ENCODE data around the gene RAD51D. TPM values are rescaled to one million over a fixed set of nuclear protein-coding genes. Genes with fewer than 3 reads are reported as not detected.

The RAD51D gene
- total and polyA plus RNA-seq, 10 of the 15 experiments (the other 5 are each of a cell fraction or from before 2014, with no cell fraction given) = 2.6 to 29.3 (median 13.5) TPM

DNA sequence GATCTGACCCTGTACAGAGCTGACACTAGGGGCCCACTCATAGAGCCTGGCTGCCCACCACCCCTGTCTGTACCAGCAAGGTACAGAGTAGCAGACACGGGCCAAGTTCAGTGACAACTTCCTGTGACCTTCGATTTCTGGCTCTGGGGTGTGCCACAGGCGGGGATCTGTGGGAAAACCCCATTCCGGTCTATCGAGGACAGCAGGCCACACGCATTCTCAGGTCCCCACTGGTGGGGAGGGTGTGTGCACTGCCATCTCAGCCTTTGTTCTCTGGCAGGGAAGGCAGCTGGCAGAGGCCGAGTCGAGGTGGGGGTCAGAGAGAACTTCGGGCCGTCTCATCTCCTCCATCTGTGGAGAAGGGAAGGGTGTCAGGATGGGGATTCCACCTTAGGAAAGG, 12.4 kb upstream of the RAD51D start (continued):
- no peak for TF ChIP-seq EP300 (IDR thresholded peaks at IDR 0.05; ENCODE audit: borderline replicate concordance in 1 of 2, control insufficient read depth in 1 of 2, low read depth in 2 of 2, low read length in 2 of 2)
- no peak for TF ChIP-seq SIX5 (IDR thresholded peaks at IDR 0.05; ENCODE audit: low read depth, low read length, severe bottlenecking)

DNA sequence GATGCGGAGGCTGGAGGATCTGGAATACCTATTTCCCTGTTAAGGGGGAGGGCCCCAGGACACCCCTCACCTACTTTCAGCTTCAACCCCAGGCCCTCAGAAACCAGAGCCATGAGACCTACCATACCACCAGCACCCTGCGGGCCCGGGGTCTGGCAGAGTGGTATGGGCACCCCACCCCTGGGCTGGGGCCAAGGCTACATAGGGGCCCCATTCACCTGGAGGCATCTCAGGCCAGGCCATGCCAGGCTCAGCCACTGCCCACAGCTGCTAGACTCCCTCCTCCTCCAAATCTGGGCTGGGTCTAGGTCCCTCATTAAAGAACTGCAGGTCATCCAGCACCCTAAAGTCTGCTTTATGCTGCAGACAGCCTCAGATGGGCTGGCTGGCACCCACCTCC, 10.7 kb upstream of the RAD51D start:
- Histone ChIP-seq H3K4me2 (ENCODE audit: control insufficient read depth, insufficient read depth) (no peak overlapping the region), H3K9me3 (replicated peaks; ENCODE audit: control insufficient read depth, insufficient read depth, low read length) (no peaks in the 10 kb centered on the region), H3K79me2 (ENCODE audit: control insufficient read depth, insufficient read depth, low read length) (no peaks in the 10 kb centered on the region), H3K9ac (ENCODE audit: control insufficient read depth, insufficient read depth, low read length) (no peak overlapping the region), H3K27ac (ENCODE audit: control insufficient read depth, insufficient read depth) (no peak overlapping the region), H2AFZ (ENCODE audit: control insufficient read depth, low read depth, low read length) (no peak overlapping the region), H3K27me3 (replicated peaks in 1 of 2; ENCODE audit: control insufficient read depth in 2 of 2, insufficient read depth in 2 of 2, low read length in 1 of 2) (no peaks in the 10 kb centered on the region), H4K20me1 (ENCODE audit: control insufficient read depth, insufficient read depth) (no peaks in the 10 kb centered on the region), H3K4me3 (no peak overlapping the region), H3K4me1 (ENCODE audit: control insufficient read depth, insufficient read depth, low read length) (no peaks in the 10 kb centered on the region), H3K36me3 (ENCODE audit: control insufficient read depth in 2 of 2, insufficient read depth in 2 of 2, low read length in 1 of 2) (peaks cover 21 to 26% of the 10 kb centered on the region in 2 experiments)
- CTCF ChIA-PET = interaction anchor here (0.9 to 1.1 kb wide), 3 partner anchors 10 to 12 kb away, joined by 3 to 4 read pairs (median 4); partner anchors contain the start of gene RAD51D
- FAIRE-seq = no peak
- no peak for DNase-seq (ENCODE audit: low read depth, low spot score)
- POLR2A ChIA-PET = no interaction called here
- 100% methylated on average over 3 of the region's 3 CpGs for WGBS (ENCODE audit: insufficient coverage, insufficient replicate concordance, low lambda C conversion rate, missing lambda C conversion rate)
- SMC1A ChIA-PET (ENCODE audit: uncharacterized antibody, unreplicated experiment) = interaction anchor here (1.2 kb wide), 1 partner anchor 10 kb away, joined by 3 read pairs; the partner anchor contains the start of gene RAD51D
- in situ Hi-C loops (cut with MboI) = no loop called here
- BruUV-seq (replicated peaks) = no TSS peak
- intact Hi-C loops (cut with micrococcal nuclease; ENCODE audit: unreplicated experiment) = no loop called here
- ATAC-seq = no peak
- RAD21 ChIA-PET (ENCODE audit: unreplicated experiment) = no interaction called here
- TF ChIP-seq ZSCAN29 (IDR thresholded peaks at IDR 0.05) = no peak
- TF ChIP-seq POLR2A (IDR thresholded peaks at IDR 0.05; ENCODE audit: low read depth, low read length) = peak; percentile 48; the same call in 1 of the 2 replicates

DNA sequence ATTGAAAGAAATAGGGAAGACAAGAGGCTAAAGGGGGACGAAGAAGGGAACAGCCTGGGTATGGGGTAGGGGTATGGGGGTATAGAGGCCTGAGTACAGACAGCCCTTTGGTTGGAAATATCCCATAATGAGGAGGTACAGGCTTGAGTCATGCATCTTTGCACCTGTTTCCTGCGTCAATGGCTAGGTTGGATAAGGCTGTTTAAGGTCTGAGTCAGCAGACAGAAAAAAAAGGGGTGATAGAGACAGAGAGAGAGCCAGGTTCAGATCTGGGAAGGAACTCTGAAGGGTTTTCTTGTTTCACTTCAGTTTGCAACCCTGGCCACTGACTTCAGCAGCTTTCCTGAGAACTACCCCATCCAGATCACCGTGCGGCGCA, 10.3 kb upstream of the RAD51D start:
- RAD21 ChIA-PET (ENCODE audit: unreplicated experiment) = interaction anchor here (1.2 kb wide), 1 partner anchor 10 kb away, joined by 3 read pairs; no protein-coding TSS in a partner anchor
- no peak overlapping the region for H2AFZ ChIP-seq (ENCODE audit: control insufficient read depth, low read depth, low read length)
- POLR2A ChIA-PET = no interaction called here
- BruUV-seq (replicated peaks) = no TSS peak
- no peak overlapping the region for H3K4me2 ChIP-seq (ENCODE audit: control insufficient read depth, insufficient read depth)
- 99% methylated on average over 5 of the region's 5 CpGs for WGBS (ENCODE audit: insufficient coverage, insufficient replicate concordance, low lambda C conversion rate, missing lambda C conversion rate)
- no peak overlapping the region for H3K9ac ChIP-seq (ENCODE audit: control insufficient read depth, insufficient read depth, low read length)
- FAIRE-seq (no peak), ATAC-seq (no peak), DNase-seq (ENCODE audit: low read depth, low spot score) (no peak)
- SMC1A ChIA-PET (ENCODE audit: uncharacterized antibody, unreplicated experiment) = interaction anchor here (1.2 kb wide), 1 partner anchor 10 kb away, joined by 3 read pairs; the partner anchor contains the start of gene RAD51D
- H4K20me1 ChIP-seq (ENCODE audit: control insufficient read depth, insufficient read depth) = no peaks in the 10 kb centered on the region
- no peaks in the 10 kb centered on the region for H3K4me1 ChIP-seq (ENCODE audit: control insufficient read depth, insufficient read depth, low read length)
- TF ChIP-seq CBX3 (IDR thresholded peaks at IDR 0.05; ENCODE audit: borderline replicate concordance, low read depth) (no peak), ZNF207 (IDR thresholded peaks at IDR 0.05; ENCODE audit: borderline replicate concordance) (no peak), PAX8 (IDR thresholded peaks at IDR 0.05) (no peak)
- TF ChIP-seq, protein P1, sequence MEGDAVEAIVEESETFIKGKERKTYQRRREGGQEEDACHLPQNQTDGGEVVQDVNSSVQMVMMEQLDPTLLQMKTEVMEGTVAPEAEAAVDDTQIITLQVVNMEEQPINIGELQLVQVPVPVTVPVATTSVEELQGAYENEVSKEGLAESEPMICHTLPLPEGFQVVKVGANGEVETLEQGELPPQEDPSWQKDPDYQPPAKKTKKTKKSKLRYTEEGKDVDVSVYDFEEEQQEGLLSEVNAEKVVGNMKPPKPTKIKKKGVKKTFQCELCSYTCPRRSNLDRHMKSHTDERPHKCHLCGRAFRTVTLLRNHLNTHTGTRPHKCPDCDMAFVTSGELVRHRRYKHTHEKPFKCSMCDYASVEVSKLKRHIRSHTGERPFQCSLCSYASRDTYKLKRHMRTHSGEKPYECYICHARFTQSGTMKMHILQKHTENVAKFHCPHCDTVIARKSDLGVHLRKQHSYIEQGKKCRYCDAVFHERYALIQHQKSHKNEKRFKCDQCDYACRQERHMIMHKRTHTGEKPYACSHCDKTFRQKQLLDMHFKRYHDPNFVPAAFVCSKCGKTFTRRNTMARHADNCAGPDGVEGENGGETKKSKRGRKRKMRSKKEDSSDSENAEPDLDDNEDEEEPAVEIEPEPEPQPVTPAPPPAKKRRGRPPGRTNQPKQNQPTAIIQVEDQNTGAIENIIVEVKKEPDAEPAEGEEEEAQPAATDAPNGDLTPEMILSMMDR (IDR thresholded peaks at IDR 0.05 in 2 of 3, conservative IDR thresholded peaks at IDR 0.05 in 1 of 3; ENCODE audit: control insufficient read depth in 2 of 3, extremely low read depth in 1 of 3, insufficient read depth in 1 of 3, low read depth in 3 of 3, low read length in 3 of 3) = no peak
- peaks cover 18 to 22% of the 10 kb centered on the region in 2 experiments for H3K36me3 ChIP-seq (ENCODE audit: control insufficient read depth in 2 of 2, insufficient read depth in 2 of 2, low read length in 1 of 2)
- CTCF ChIA-PET = no interaction called here
- in situ Hi-C loops (cut with MboI) = no loop called here
- intact Hi-C loops (cut with micrococcal nuclease; ENCODE audit: unreplicated experiment) = no loop called here
- no peak overlapping the region for H3K27ac ChIP-seq (ENCODE audit: control insufficient read depth, insufficient read depth)
- no peaks in the 10 kb centered on the region for H3K79me2 ChIP-seq (ENCODE audit: control insufficient read depth, insufficient read depth, low read length)
- H3K27me3 ChIP-seq (replicated peaks in 1 of 2; ENCODE audit: control insufficient read depth in 2 of 2, insufficient read depth in 2 of 2, low read length in 1 of 2) = no peaks in the 10 kb centered on the region
- no peak overlapping the region for H3K4me3 ChIP-seq
- H3K9me3 ChIP-seq (replicated peaks; ENCODE audit: control insufficient read depth, insufficient read depth, low read length) = no peaks in the 10 kb centered on the region
